Activated CD8-positive, alpha-beta T cell treated with anti-CD3 and anti-CD28 coated beads for 36 hours (primary cell): ENCODE results near the gene PDE4B. TPM values are rescaled to one million over a fixed set of nuclear protein-coding genes. Genes with fewer than 3 reads are reported as not detected.

ENCODE experiments used
- ATAC-seq: fragments of 200-7000 bp; cut with Tn5 transposase; one replicate; pipeline ENCODE4 v1.10.0; 2021; ENCODE audit warnings: mild to moderate bottlenecking, moderate library complexity
- CTCF ChIA-PET: fragments of 350-600 bp; sonication (Branson Sonifier 250); formaldehyde crosslinking; loops from one replicate; lab custom pipeline; 2021; ENCODE audit warnings: antibody characterized with exemption; lab: Charles Lee
- POLR2A ChIA-PET: fragments of 350-600 bp; sonication (Branson Sonifier 250); formaldehyde crosslinking; loops from one replicate; lab custom pipeline; 2021; ENCODE audit warnings: antibody characterized with exemption; lab: Charles Lee
- DNase-seq: peaks from one replicate; pipeline ENCODE4 v3.0.0-alpha.2; 2020
- H3K27ac Mint-ChIP-seq: one replicate; pipeline ENCODE4 v1.8.0; 2021; ENCODE audit warnings: mild to moderate bottlenecking, mixed read lengths
- H3K27me3 Mint-ChIP-seq: one replicate; pipeline ENCODE4 v1.8.0; 2021; ENCODE audit warnings: mixed read lengths
- H3K36me3 Mint-ChIP-seq: one replicate; pipeline ENCODE4 v1.8.0; 2021; ENCODE audit warnings: low read depth, mixed read lengths
- H3K4me1 Mint-ChIP-seq: one replicate; pipeline ENCODE4 v1.8.0; 2021; ENCODE audit warnings: low read depth, mixed read lengths
- H3K4me3 Mint-ChIP-seq: one replicate; pipeline ENCODE4 v1.8.0; 2021; ENCODE audit warnings: mild to moderate bottlenecking, moderate library complexity, mixed read lengths
- H3K9me3 Mint-ChIP-seq: one replicate; pipeline ENCODE4 v1.8.0; 2021; ENCODE audit warnings: mixed read lengths
- CTCF ChIP-seq: fragments of 200-600 bp; IDR thresholded peaks from one replicate; pipeline ENCODE4 v1.8.0; 2022; ENCODE audit warnings: antibody characterized with exemption, mild to moderate bottlenecking
- intact Hi-C: fragments of 100-400 bp; cut with micrococcal nuclease; formaldehyde crosslinking; loops from one replicate; pipeline ENCODE4 v1.10.0; 2022
- total RNA-seq, 2 experiments: library from RNA; stranded (reverse); gene quantifications; one replicate each; pipeline ENCODE4 v1.2.3, GENCODE V29; 2021

Gene PDE4B
- total RNA-seq, 2 experiments from 2014 or later: 32.4 to 33.1 TPM

- CTCF ChIA-PET: interaction anchor here (1.2 kb wide), 1 partner anchor 13 kb away, joined by 4 read pairs; no protein-coding TSS in a partner anchor
- intact Hi-C loops: no loop called here
- Mint-ChIP-seq H3K4me3 (no peak overlapping the region), H3K4me1 (peaks cover 7% of the 10 kb centered on the region), H3K9me3 (peaks cover 18% of the 10 kb centered on the region), H3K36me3 (peaks cover 10% of the 10 kb centered on the region), H3K27ac (no peak overlapping the region), H3K27me3 (no peaks in the 10 kb centered on the region)
- ATAC-seq (no peak), DNase-seq (no peak)
- POLR2A ChIA-PET: no interaction called here
- no peak for TF ChIP-seq CTCF
Observed at GRCh38 chr1:66422804-66423203, 630.1 kb downstream of the PDE4B start.
